ENCODE measurements around the gene SPATA3. TPM values are rescaled to one million over a fixed set of nuclear protein-coding genes. Genes with fewer than 3 reads are reported as not detected.
A peak's percentile ranks its signal among the peaks of the same experiment; 100 is the strongest.

SPATA3 gene
- polyA plus RNA-seq, 3 donors: not detected

DNA sequence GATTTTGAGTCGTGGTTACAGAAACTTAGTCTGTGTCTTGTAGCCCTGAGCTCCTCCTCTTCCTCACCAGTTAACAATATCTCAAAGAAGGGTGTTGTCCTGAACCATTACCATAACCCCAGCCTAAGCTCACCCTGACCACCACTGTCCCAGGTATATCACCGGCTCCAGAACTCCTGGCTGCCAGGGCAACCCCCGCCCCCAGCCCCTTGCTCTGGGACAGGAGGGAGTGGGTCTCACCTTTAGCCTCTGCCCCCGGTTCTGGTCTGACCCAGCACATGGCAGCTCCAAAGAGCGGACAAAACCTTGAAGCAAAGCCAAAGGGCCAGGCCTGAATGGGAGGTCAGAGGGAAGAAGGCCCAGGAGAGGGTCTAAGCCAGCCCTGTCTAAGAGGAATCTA, 55.2 kb downstream of the SPATA3 start:
- H3K9me3 Mint-ChIP-seq: peaks cover 0 to 2% (median 0%) of the 10 kb centered on the region in 7 donors
- H3K36me3 Mint-ChIP-seq: no peaks in the 10 kb centered on the region
- H3K4me3 ChIP-seq (replicated peaks in 1 of 3; ENCODE audit: low read depth in 2 of 3, low read length in 3 of 3): no peak overlapping the region
- H2AFZ ChIP-seq (ENCODE audit: insufficient read depth, low read depth, low read length, poor library complexity, severe bottlenecking): no peak overlapping the region
- no peak overlapping the region for H3K4me2 ChIP-seq (replicated peaks; ENCODE audit: extremely low read depth, low read length, poor library complexity, severe bottlenecking)
- peaks cover 16% of the 10 kb centered on the region for H3K4me1 Mint-ChIP-seq
- no peaks in the 10 kb centered on the region for H3K9me3 ChIP-seq (replicated peaks in 1 of 2; ENCODE audit: control insufficient read depth in 1 of 2, insufficient read depth in 1 of 2, low read length in 2 of 2)
- no peak overlapping the region for H3K27ac ChIP-seq (ENCODE audit: low read depth in 1 of 2, low read length in 2 of 2)
- peaks cover 13 to 17% of the 10 kb centered on the region in 2 donors for H3K4me1 ChIP-seq (ENCODE audit: control insufficient read depth in 1 of 2, insufficient read depth in 2 of 2, low read length in 2 of 2)
- no peaks in the 10 kb centered on the region for H4K20me1 ChIP-seq (ENCODE audit: insufficient read depth, low read length)
- no peak for DNase-seq
- H3K27ac Mint-ChIP-seq: peak overlapping the region in 1 of 7 donors; percentile 40
- no peaks in the 10 kb centered on the region for H3K36me3 ChIP-seq (replicated peaks in 1 of 2; ENCODE audit: control insufficient read depth in 1 of 2, insufficient read depth in 2 of 2, low read length in 2 of 2)
- intact Hi-C loops (cut with micrococcal nuclease): no loop called here
- peaks cover 0 to 26% of the 10 kb centered on the region in 2 donors for H3K27me3 ChIP-seq (ENCODE audit: control insufficient read depth in 2 of 2, insufficient read depth in 2 of 2, low read length in 2 of 2)
- no peak overlapping the region for H3K9ac ChIP-seq (ENCODE audit: insufficient read depth, low read length, poor library complexity, severe bottlenecking)
- TF ChIP-seq CTCF (IDR thresholded peaks at IDR 0.05): no peak
- WGBS (ENCODE audit: insufficient coverage): 90% methylated on average over 2 of the region's 5 CpGs
- no peak overlapping the region for H3K4me3 Mint-ChIP-seq
- H3K79me2 ChIP-seq (ENCODE audit: insufficient read depth, low read length): no peaks in the 10 kb centered on the region
- peaks cover 31 to 52% (median 37%) of the 10 kb centered on the region in 3 donors for H3K27me3 Mint-ChIP-seq (ENCODE audit: low read depth in 3 of 3)

- Histone ChIP-seq H3K79me2 (ENCODE audit: insufficient read depth, low read length) (peaks cover 11% of the 10 kb centered on the region), H3K27me3 (ENCODE audit: control insufficient read depth in 2 of 2, insufficient read depth in 2 of 2, low read length in 2 of 2) (peaks cover 0 to 20% of the 10 kb centered on the region in 2 donors), H3K9ac (ENCODE audit: insufficient read depth, low read length, poor library complexity, severe bottlenecking) (peak overlapping the region; percentile 23), H3K36me3 (replicated peaks in 1 of 2; ENCODE audit: control insufficient read depth in 1 of 2, insufficient read depth in 2 of 2, low read length in 2 of 2) (no peaks in the 10 kb centered on the region), H4K20me1 (ENCODE audit: insufficient read depth, low read length) (peaks cover 6% of the 10 kb centered on the region), H3K4me3 (replicated peaks in 1 of 3; ENCODE audit: low read depth in 2 of 3, low read length in 3 of 3) (peak overlapping the region; percentile 14 to 83 (median 47)), H3K27ac (ENCODE audit: low read depth in 1 of 2, low read length in 2 of 2) (no peak overlapping the region), H3K9me3 (replicated peaks in 1 of 2; ENCODE audit: control insufficient read depth in 1 of 2, insufficient read depth in 1 of 2, low read length in 2 of 2) (no peaks in the 10 kb centered on the region), H3K4me1 (ENCODE audit: control insufficient read depth in 1 of 2, insufficient read depth in 2 of 2, low read length in 2 of 2) (peaks cover 20 to 25% of the 10 kb centered on the region in 2 donors), H3K4me2 (replicated peaks; ENCODE audit: extremely low read depth, low read length, poor library complexity, severe bottlenecking) (peak overlapping the region; percentile 90), H2AFZ (ENCODE audit: insufficient read depth, low read depth, low read length, poor library complexity, severe bottlenecking) (peak overlapping the region; percentile 97)
- Mint-ChIP-seq H3K4me3 (peak overlapping the region; percentile 85 to 94), H3K9me3 (peaks cover 0 to 2% (median 0%) of the 10 kb centered on the region in 7 donors), H3K4me1 (peaks cover 21% of the 10 kb centered on the region), H3K36me3 (no peaks in the 10 kb centered on the region), H3K27ac (peak overlapping the region in 1 of 7 donors; percentile 31), H3K27me3 (ENCODE audit: low read depth in 3 of 3) (peaks cover 22 to 41% (median 34%) of the 10 kb centered on the region in 3 donors)
- intact Hi-C loops (cut with micrococcal nuclease): no loop called here
- peak; percentile 69 to 77 (median 74) for DNase-seq
- 7% methylated on average over 53 of the region's 62 CpGs for WGBS (ENCODE audit: insufficient coverage)
- peak; percentile 94 for TF ChIP-seq CTCF (IDR thresholded peaks at IDR 0.05)
Measured at GRCh38 chr2:231052494-231053451, 56.9 kb downstream of the SPATA3 start.

Measured in CD14-positive monocyte (primary cell).